PC-9 (cell line): Measurements from ENCODE around the gene HSPG2. TPM values are rescaled to one million over a fixed set of nuclear protein-coding genes. Genes with fewer than 3 reads are reported as not detected.

Experiments
- BruUV-seq: library from RNA; stranded (reverse); fragments of 400-500 nt; replicated peaks from 2 replicates; lab custom pipeline; 2021; lab: Mats Ljungman, UMichigan
- CTCF ChIA-PET: fragments of 300-600 bp; sonication (Branson Sonifier 250); formaldehyde crosslinking; loops from one replicate; lab custom pipeline; 2022; ENCODE audit warnings: antibody characterized with exemption; lab: Charles Lee
- POLR2A ChIA-PET: fragments of 300-600 bp; sonication (Branson Sonifier 250); formaldehyde crosslinking; loops from one replicate; lab custom pipeline; 2022; ENCODE audit warnings: antibody characterized with exemption; ENCODE audit not compliant: unreplicated experiment; lab: Charles Lee
- DNase-seq, 2 experiments: peaks; one replicate each; pipeline versions ENCODE4 v3.0.0 to v3.0.0-alpha.2; 2015 to 2022; ENCODE audit warnings: mixed read lengths in 1 of 2
- H2AFZ ChIP-seq: fragments of 200-600 bp; sonication (generic); 2 replicates; pipeline ENCODE4 v1.8.1; 2017; ENCODE audit warnings: antibody characterized with exemption
- H3F3A ChIP-seq: fragments of 200-600 bp; sonication (generic); 2 replicates; pipeline ENCODE4 v1.8.1; 2017; ENCODE audit warnings: antibody characterized with exemption, mild to moderate bottlenecking, low read depth; ENCODE audit not compliant: insufficient read depth
- H3K27ac ChIP-seq: fragments of 200-600 bp; sonication (generic); 2 replicates; pipeline ENCODE4 v1.6.1; 2016; ENCODE audit warnings: mixed run types
- H3K27me3 ChIP-seq: fragments of 200-600 bp; sonication (generic); 2 replicates; pipeline ENCODE4 v1.6.1; 2016; ENCODE audit warnings: low read depth, mixed run types; ENCODE audit not compliant: insufficient read depth
- H3K36me3 ChIP-seq: fragments of 200-600 bp; sonication (generic); 2 replicates; pipeline ENCODE4 v1.6.1; 2016; ENCODE audit warnings: low read depth, mixed run types
- H3K4me1 ChIP-seq: fragments of 200-600 bp; sonication (generic); replicated peaks from 2 replicates; pipeline ENCODE4 v1.6.1; 2016; ENCODE audit warnings: mixed run types; ENCODE audit not compliant: insufficient read depth
- H3K4me2 ChIP-seq: fragments of 200-600 bp; sonication (generic); 2 replicates; pipeline ENCODE4 v1.6.1; 2017; ENCODE audit warnings: mixed run types
- H3K4me3 ChIP-seq: fragments of 200-600 bp; sonication (generic); 2 replicates; pipeline ENCODE4 v1.6.1; 2016; ENCODE audit warnings: mixed run types
- H3K79me2 ChIP-seq: fragments of 200-600 bp; sonication (generic); 2 replicates; pipeline ENCODE4 v1.6.1; 2017; ENCODE audit warnings: low read depth, mixed run types
- H3K9me2 ChIP-seq: fragments of 200-600 bp; sonication (generic); 2 replicates; pipeline ENCODE4 v1.8.1; 2017; ENCODE audit warnings: mild to moderate bottlenecking; ENCODE audit not compliant: insufficient read depth
- H3K9me3 ChIP-seq: fragments of 200-600 bp; sonication (generic); 2 replicates; pipeline ENCODE4 v1.8.1; 2016; ENCODE audit warnings: low read depth; ENCODE audit not compliant: insufficient read depth
- H4K20me1 ChIP-seq: fragments of 200-600 bp; sonication (generic); 2 replicates; pipeline ENCODE4 v1.8.1; 2017; ENCODE audit not compliant: insufficient read depth
- CTCF ChIP-seq: fragments of 200-600 bp; sonication (generic); conservative IDR thresholded peaks from 2 replicates; pipeline ENCODE4 v1.6.1; 2017; ENCODE audit warnings: mixed run types, antibody characterized with exemption, mild to moderate bottlenecking, moderate library complexity
- EZH2 ChIP-seq: fragments of 200-600 bp; sonication (generic); IDR thresholded peaks from 2 replicates; pipeline ENCODE4 v1.8.0; 2017; ENCODE audit warnings: antibody characterized with exemption, low read depth
- intact Hi-C: fragments of 100-400 bp; cut with micrococcal nuclease; formaldehyde crosslinking; loops from one replicate; pipeline ENCODE4 v1.10.0; 2022; ENCODE audit not compliant: unreplicated experiment
- total RNA-seq: library from RNA; stranded (reverse); gene quantifications from 2 replicates; pipeline ENCODE4 v1.2.3, GENCODE V29; 2021

Gene HSPG2
- total RNA-seq, 1 experiment from 2014 or later: 126 TPM

- Histone ChIP-seq H3K36me3 (no peaks in the 10 kb centered on the region), H3K4me2 (no peak overlapping the region), H3K4me3 (no peak overlapping the region), H3K9me2 (no peaks in the 10 kb centered on the region), H3K79me2 (peaks cover 6% of the 10 kb centered on the region), H3K27me3 (no peaks in the 10 kb centered on the region), H3K4me1 (peaks cover 4% of the 10 kb centered on the region), H3F3A (0 out of 2 replicates have a peak, but pooled peaks cover 1% of the 10 kb centered on the region), H4K20me1 (no peaks in the 10 kb centered on the region), H3K27ac (no peak overlapping the region), H2AFZ (no peak overlapping the region), H3K9me3 (no peaks in the 10 kb centered on the region)
- ChIA-PET CTCF (no interaction called here), POLR2A (no interaction called here)
- intact Hi-C loops: no loop called here
- no peak for TF ChIP-seq CTCF
- TF ChIP-seq EZH2: no peak
- DNase-seq: no peak
- no TSS peak for BruUV-seq
These were observed 11.7 kb downstream of the HSPG2 start for GRCh38 chr1:21925334-21925940.

GRCh38 chr1:21924503-21925005 is 12.6 kb downstream of the HSPG2 start:
- Histone ChIP-seq H3K4me2 (no peak overlapping the region), H3K27ac (no peak overlapping the region), H3K27me3 (no peaks in the 10 kb centered on the region), H3K9me2 (no peaks in the 10 kb centered on the region), H3K4me3 (no peak overlapping the region), H3F3A (no peaks in the 10 kb centered on the region), H3K4me1 (no peaks in the 10 kb centered on the region), H3K9me3 (no peaks in the 10 kb centered on the region), H3K36me3 (no peaks in the 10 kb centered on the region), H4K20me1 (no peaks in the 10 kb centered on the region), H2AFZ (no peak overlapping the region), H3K79me2 (no peaks in the 10 kb centered on the region)
- CTCF ChIA-PET: no interaction called here
- DNase-seq: peak in 1 of 2 experiments; percentile 39
- POLR2A ChIA-PET: no interaction called here
- intact Hi-C loops: no loop called here
- no TSS peak for BruUV-seq
- TF ChIP-seq CTCF: no peak
- no peak for TF ChIP-seq EZH2

- ChIA-PET CTCF (interaction anchor here (0.6 kb wide), 1 partner anchor 219 kb away, joined by 3 read pairs; no protein-coding TSS in a partner anchor), POLR2A (no interaction called here)
- H3K79me2 ChIP-seq: no peaks in the 10 kb centered on the region
- H3F3A ChIP-seq: no peaks in the 10 kb centered on the region
- H3K27ac ChIP-seq: no peak overlapping the region
- intact Hi-C loops: no loop called here
- no peak overlapping the region for H2AFZ ChIP-seq
- H4K20me1 ChIP-seq: no peaks in the 10 kb centered on the region
- BruUV-seq: no TSS peak
- no peak overlapping the region for H3K4me3 ChIP-seq
- H3K27me3 ChIP-seq: no peaks in the 10 kb centered on the region
- no peak overlapping the region for H3K4me2 ChIP-seq
- no peaks in the 10 kb centered on the region for H3K9me3 ChIP-seq
- DNase-seq: peak in 1 of 2 experiments; percentile 57
- H3K4me1 ChIP-seq: no peaks in the 10 kb centered on the region
- H3K36me3 ChIP-seq: no peaks in the 10 kb centered on the region
- no peaks in the 10 kb centered on the region for H3K9me2 ChIP-seq
- TF ChIP-seq CTCF: no peak
- no peak for TF ChIP-seq EZH2
These were observed 14.8 kb downstream of the HSPG2 start for GRCh38 chr1:21922090-21923013.
